MM.1S (cell line): ENCODE measurements around the gene CDC14A.

Experiments used
- EZH2 ChIP-seq: fragments of 300-600 bp; sonication (generic); optimal IDR thresholded peaks from 2 replicates; pipeline ENCODE3; 2017; ENCODE audit warnings: low read depth, mild to moderate bottlenecking, antibody characterized with exemption, low read length, mixed read lengths
- TF ChIP-seq, protein P1 (sequence below): fragments of 300-600 bp; sonication (generic); IDR thresholded peaks from 2 replicates; pipeline ENCODE4 v1.5.1; 2016; ENCODE audit warnings: antibody characterized with exemption, low read length, mixed read lengths

GRCh38 chr1:100422065-100422464 is 69.8 kb downstream of the CDC14A start:
- TF ChIP-seq, protein P1, sequence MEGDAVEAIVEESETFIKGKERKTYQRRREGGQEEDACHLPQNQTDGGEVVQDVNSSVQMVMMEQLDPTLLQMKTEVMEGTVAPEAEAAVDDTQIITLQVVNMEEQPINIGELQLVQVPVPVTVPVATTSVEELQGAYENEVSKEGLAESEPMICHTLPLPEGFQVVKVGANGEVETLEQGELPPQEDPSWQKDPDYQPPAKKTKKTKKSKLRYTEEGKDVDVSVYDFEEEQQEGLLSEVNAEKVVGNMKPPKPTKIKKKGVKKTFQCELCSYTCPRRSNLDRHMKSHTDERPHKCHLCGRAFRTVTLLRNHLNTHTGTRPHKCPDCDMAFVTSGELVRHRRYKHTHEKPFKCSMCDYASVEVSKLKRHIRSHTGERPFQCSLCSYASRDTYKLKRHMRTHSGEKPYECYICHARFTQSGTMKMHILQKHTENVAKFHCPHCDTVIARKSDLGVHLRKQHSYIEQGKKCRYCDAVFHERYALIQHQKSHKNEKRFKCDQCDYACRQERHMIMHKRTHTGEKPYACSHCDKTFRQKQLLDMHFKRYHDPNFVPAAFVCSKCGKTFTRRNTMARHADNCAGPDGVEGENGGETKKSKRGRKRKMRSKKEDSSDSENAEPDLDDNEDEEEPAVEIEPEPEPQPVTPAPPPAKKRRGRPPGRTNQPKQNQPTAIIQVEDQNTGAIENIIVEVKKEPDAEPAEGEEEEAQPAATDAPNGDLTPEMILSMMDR, result no peak
- TF ChIP-seq EZH2, result no peak
